DND-41 (cell line): Measurements from ENCODE around the gene MAP2.

Source experiments
- EZH2 ChIP-seq: IDR thresholded peaks from 3 replicates; pipeline ENCODE4 v1.6.1; 2012; ENCODE audit warnings: borderline replicate concordance, low read depth, mild to moderate bottlenecking, moderate library complexity, low read length, inconsistent platforms; ENCODE audit not compliant: severe bottlenecking
- TF ChIP-seq, protein P1 (sequence below): IDR thresholded peaks from 2 replicates; pipeline ENCODE4 v1.5.1; 2012; ENCODE audit warnings: borderline replicate concordance, low read length, moderate library complexity, mild to moderate bottlenecking; ENCODE audit not compliant: poor library complexity, severe bottlenecking; ENCODE audit errors: extremely low read depth

GRCh38 chr2:209547726-209548125 is 123.9 kb downstream of the MAP2 start:
- TF ChIP-seq, protein P1, sequence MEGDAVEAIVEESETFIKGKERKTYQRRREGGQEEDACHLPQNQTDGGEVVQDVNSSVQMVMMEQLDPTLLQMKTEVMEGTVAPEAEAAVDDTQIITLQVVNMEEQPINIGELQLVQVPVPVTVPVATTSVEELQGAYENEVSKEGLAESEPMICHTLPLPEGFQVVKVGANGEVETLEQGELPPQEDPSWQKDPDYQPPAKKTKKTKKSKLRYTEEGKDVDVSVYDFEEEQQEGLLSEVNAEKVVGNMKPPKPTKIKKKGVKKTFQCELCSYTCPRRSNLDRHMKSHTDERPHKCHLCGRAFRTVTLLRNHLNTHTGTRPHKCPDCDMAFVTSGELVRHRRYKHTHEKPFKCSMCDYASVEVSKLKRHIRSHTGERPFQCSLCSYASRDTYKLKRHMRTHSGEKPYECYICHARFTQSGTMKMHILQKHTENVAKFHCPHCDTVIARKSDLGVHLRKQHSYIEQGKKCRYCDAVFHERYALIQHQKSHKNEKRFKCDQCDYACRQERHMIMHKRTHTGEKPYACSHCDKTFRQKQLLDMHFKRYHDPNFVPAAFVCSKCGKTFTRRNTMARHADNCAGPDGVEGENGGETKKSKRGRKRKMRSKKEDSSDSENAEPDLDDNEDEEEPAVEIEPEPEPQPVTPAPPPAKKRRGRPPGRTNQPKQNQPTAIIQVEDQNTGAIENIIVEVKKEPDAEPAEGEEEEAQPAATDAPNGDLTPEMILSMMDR: no peak
- no peak for TF ChIP-seq EZH2
